Loucy (cell line): ENCODE data around the gene HYAL4.
"Not testable (repeated sequence)": the region's sequence is repeated elsewhere in the genome, so short reads cannot be mapped to it uniquely, and the experiment has no call there.

Source experiments
- H2AFZ ChIP-seq: fragments of 200-600 bp; sonication (generic); 2 replicates; pipeline ENCODE4 v1.6.0; 2016; ENCODE audit warnings: antibody characterized with exemption, mild to moderate bottlenecking, low read length, moderate library complexity
- H3F3A ChIP-seq: fragments of 200-600 bp; 2 replicates; pipeline ENCODE4 v1.6.0; 2016; ENCODE audit warnings: antibody characterized with exemption, low read depth, mild to moderate bottlenecking
- H3K27me3 ChIP-seq: fragments of 200-600 bp; sonication (generic); 2 replicates; pipeline ENCODE4 v1.6.1; 2014; ENCODE audit warnings: low read length, mild to moderate bottlenecking; ENCODE audit not compliant: insufficient read depth, poor library complexity, severe bottlenecking
- H3K36me3 ChIP-seq: fragments of 200-600 bp; sonication (generic); 2 replicates; pipeline ENCODE4 v1.6.1; 2016; ENCODE audit warnings: low read length; ENCODE audit not compliant: insufficient read depth
- H3K4me1 ChIP-seq: fragments of 200-600 bp; sonication (generic); 2 replicates; pipeline ENCODE4 v1.5.1; 2014; ENCODE audit warnings: low read length, mild to moderate bottlenecking; ENCODE audit not compliant: insufficient read depth, poor library complexity, severe bottlenecking
- H3K4me2 ChIP-seq: fragments of 200-600 bp; sonication (generic); 2 replicates; pipeline ENCODE4 v1.6.0; 2014; ENCODE audit warnings: antibody characterized with exemption, low read length, low read depth, mild to moderate bottlenecking; ENCODE audit not compliant: poor library complexity, severe bottlenecking
- H3K4me3 ChIP-seq: fragments of 200-600 bp; sonication (generic); 2 replicates; pipeline ENCODE4 v1.5.1; 2014; ENCODE audit warnings: low read length, mild to moderate bottlenecking, mixed read lengths; ENCODE audit not compliant: poor library complexity, severe bottlenecking
- H3K79me2 ChIP-seq: fragments of 200-600 bp; sonication (generic); 2 replicates; pipeline ENCODE4 v1.6.1; 2014; ENCODE audit warnings: low read length; ENCODE audit not compliant: insufficient read depth
- H3K9ac ChIP-seq: fragments of 200-600 bp; sonication (generic); 2 replicates; pipeline ENCODE4 v1.6.0; 2014; ENCODE audit warnings: mild to moderate bottlenecking, low read depth, low read length, moderate library complexity; ENCODE audit not compliant: poor library complexity, severe bottlenecking
- H3K9me2 ChIP-seq: fragments of 200-600 bp; sonication (generic); replicated peaks from 2 replicates; pipeline ENCODE4 v1.6.1; 2016; ENCODE audit warnings: low read depth, low read length, mixed read lengths
- H3K9me3 ChIP-seq: fragments of 200-600 bp; sonication (generic); 2 replicates; pipeline ENCODE4 v1.6.1; 2014; ENCODE audit warnings: mild to moderate bottlenecking, antibody characterized with exemption, low read length, low read depth; ENCODE audit not compliant: insufficient read depth
- H4K20me1 ChIP-seq: fragments of 200-600 bp; sonication (generic); 2 replicates; pipeline ENCODE4 v1.6.0; 2014; ENCODE audit warnings: antibody characterized with exemption, low read length, mild to moderate bottlenecking; ENCODE audit not compliant: insufficient read depth, poor library complexity, severe bottlenecking
- EZH2phosphoT487 ChIP-seq: fragments of 200-600 bp; IDR thresholded peaks from 2 replicates; pipeline ENCODE4 v1.6.1; 2018; ENCODE audit warnings: antibody characterized with exemption, mild to moderate bottlenecking, moderate library complexity, borderline replicate concordance
- TF ChIP-seq, protein P1 (sequence below): fragments of 200-600 bp; sonication (generic); conservative IDR thresholded peaks from 2 replicates; pipeline ENCODE4 v1.5.1; 2014; ENCODE audit warnings: mild to moderate bottlenecking, antibody characterized with exemption, low read length

Gene HYAL4

DNA sequence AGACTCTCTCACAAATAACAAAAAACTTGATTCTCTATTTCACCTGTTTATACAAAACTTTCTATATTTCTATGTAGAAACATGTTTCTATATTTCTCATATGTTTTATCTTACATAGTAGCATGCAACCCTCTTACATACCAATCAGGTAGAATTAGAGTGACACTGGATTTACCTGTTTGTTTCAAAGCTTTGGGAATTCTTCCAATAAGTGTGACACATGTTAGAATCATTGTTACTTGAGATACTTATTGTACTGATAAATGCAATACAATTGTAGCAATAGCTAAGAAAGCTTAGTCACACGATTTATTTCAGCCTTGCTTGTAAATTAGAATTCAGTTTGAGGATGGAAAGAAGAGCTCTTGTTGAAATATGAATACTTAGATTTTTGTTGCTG lies 4.9 kb downstream of the HYAL4 start:
- no peak overlapping the region for H3K4me2 ChIP-seq
- H3K9ac ChIP-seq: no peak overlapping the region
- no peaks in the 10 kb centered on the region for H3K27me3 ChIP-seq
- H3K79me2 ChIP-seq: no peaks in the 10 kb centered on the region
- no peaks in the 10 kb centered on the region for H3K9me3 ChIP-seq
- H4K20me1 ChIP-seq: no peaks in the 10 kb centered on the region
- no peaks in the 10 kb centered on the region for H3K4me1 ChIP-seq
- no peaks in the 10 kb centered on the region for H3F3A ChIP-seq
- TF ChIP-seq, protein P1, sequence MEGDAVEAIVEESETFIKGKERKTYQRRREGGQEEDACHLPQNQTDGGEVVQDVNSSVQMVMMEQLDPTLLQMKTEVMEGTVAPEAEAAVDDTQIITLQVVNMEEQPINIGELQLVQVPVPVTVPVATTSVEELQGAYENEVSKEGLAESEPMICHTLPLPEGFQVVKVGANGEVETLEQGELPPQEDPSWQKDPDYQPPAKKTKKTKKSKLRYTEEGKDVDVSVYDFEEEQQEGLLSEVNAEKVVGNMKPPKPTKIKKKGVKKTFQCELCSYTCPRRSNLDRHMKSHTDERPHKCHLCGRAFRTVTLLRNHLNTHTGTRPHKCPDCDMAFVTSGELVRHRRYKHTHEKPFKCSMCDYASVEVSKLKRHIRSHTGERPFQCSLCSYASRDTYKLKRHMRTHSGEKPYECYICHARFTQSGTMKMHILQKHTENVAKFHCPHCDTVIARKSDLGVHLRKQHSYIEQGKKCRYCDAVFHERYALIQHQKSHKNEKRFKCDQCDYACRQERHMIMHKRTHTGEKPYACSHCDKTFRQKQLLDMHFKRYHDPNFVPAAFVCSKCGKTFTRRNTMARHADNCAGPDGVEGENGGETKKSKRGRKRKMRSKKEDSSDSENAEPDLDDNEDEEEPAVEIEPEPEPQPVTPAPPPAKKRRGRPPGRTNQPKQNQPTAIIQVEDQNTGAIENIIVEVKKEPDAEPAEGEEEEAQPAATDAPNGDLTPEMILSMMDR: no peak
- no peak for TF ChIP-seq EZH2phosphoT487
- no peak overlapping the region for H2AFZ ChIP-seq
- H3K9me2 ChIP-seq: no peaks in the 10 kb centered on the region
- H3K36me3 ChIP-seq: no peaks in the 10 kb centered on the region
- H3K4me3 ChIP-seq: no peak overlapping the region

DNA sequence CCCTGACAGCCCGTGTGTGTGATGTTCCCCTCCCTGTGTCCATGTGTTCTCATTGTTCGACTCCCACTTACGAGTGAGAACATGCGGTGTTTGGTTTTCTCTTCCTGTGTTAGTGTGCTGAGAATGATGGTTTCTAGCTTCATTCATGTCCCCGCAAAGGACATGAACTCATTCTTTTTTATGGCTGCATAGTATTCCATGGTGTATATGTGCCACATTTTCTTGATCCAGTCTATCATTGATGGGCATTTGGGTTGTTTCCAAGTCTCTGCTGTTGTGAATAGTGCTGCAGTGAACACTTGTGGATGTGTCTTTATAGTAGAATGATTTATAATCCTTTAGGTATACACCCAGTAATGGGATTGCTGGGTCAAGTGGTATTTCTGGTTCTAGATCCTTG lies 6.4 kb downstream of the HYAL4 start:
- not testable (repeated sequence) for H3K9ac ChIP-seq, H3K36me3 ChIP-seq, H3K27me3 ChIP-seq, H3K9me3 ChIP-seq, H3K79me2 ChIP-seq, H4K20me1 ChIP-seq, H3K4me1 ChIP-seq, H3K4me3 ChIP-seq, H2AFZ ChIP-seq, H3K4me2 ChIP-seq, H3K9me2 ChIP-seq, H3F3A ChIP-seq

DNA sequence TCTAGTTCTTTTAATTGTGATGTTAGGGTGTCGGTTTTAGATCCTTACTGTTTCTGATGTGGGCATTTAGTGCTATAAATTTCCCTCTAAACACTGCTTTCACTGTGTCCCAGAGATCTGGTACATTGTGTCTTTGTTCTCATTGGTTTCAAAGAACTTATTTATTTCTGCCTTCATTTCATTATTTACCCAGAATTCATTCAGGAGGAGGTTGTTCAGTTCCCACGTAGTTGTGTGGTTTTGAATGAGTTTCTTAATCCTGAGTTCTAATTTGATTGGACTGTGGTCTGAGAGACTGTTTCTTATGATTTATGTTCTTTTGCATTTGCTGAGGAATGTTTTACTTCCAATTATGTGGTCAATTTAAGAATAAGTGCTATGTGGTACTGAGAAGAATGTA lies 9.3 kb downstream of the HYAL4 start:
- not testable (repeated sequence) for H3K36me3 ChIP-seq, H3K9me2 ChIP-seq, H3K27me3 ChIP-seq, H3K4me1 ChIP-seq, H3K79me2 ChIP-seq, H3F3A ChIP-seq, H3K9me3 ChIP-seq, H2AFZ ChIP-seq, H3K9ac ChIP-seq, H3K4me2 ChIP-seq, H4K20me1 ChIP-seq, H3K4me3 ChIP-seq

- not testable (repeated sequence) for H3K9ac ChIP-seq, H3K4me2 ChIP-seq, H2AFZ ChIP-seq, H3K9me3 ChIP-seq, H3K4me1 ChIP-seq, H3K9me2 ChIP-seq, H3K4me3 ChIP-seq, H3K27me3 ChIP-seq, H3K79me2 ChIP-seq, H4K20me1 ChIP-seq, H3K36me3 ChIP-seq, H3F3A ChIP-seq
Observed at GRCh38 chr7:123856428-123856827, 11.5 kb downstream of the HYAL4 start.

DNA sequence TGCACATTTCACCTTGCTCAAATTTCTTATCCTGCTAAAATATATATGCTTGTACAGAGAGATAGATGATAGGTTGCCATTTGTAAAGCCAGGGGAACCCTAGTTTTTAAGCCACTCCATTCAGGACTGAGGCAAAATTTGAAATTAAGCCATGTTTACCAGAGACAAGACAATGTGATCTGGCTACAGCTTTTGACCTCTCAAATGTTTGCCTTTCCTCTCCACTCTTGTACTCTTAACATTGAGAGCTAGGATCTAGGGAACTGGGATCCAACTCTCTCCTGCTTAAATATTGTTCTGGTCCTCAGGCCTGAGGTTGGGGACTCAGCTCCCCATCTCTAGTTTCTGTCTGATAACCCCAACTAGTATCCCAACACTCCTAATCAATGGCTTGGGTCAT lies 15.9 kb downstream of the HYAL4 start:
- Histone ChIP-seq H4K20me1 (no peaks in the 10 kb centered on the region), H3K36me3 (no peaks in the 10 kb centered on the region), H3K79me2 (no peaks in the 10 kb centered on the region), H3K27me3 (no peaks in the 10 kb centered on the region), H3K9me3 (no peaks in the 10 kb centered on the region), H3K4me3 (no peak overlapping the region), H3K9me2 (no peaks in the 10 kb centered on the region), H3K9ac (no peak overlapping the region), H3F3A (no peaks in the 10 kb centered on the region), H3K4me1 (no peaks in the 10 kb centered on the region), H2AFZ (no peak overlapping the region), H3K4me2 (no peak overlapping the region)
- TF ChIP-seq, protein P1: no peak
- no peak for TF ChIP-seq EZH2phosphoT487
